HepG2 (cell line): ENCODE data around the gene CMIP. TPM values are rescaled to one million over a fixed set of nuclear protein-coding genes. Genes with fewer than 3 reads are reported as not detected.

Experiments
- ATAC-seq: fragments of 200-7000 bp; cut with Tn5 transposase; 3 replicates; pipeline ENCODE4 v1.9.1; 2020; ENCODE audit warnings: mild to moderate bottlenecking, moderate library complexity
- BruUV-seq: library from RNA; stranded (reverse); fragments of 400-500 nt; replicated peaks from 2 replicates; lab custom pipeline; 2021; lab: Mats Ljungman, UMichigan
- CTCF ChIA-PET: fragments of 300-600 bp; formaldehyde crosslinking; extraction: SDS; loops from one replicate; lab custom pipeline; 2021; ENCODE audit warnings: low total read pairs, inconsistent platforms, low intra/inter-chr PET ratio; lab: Yijun Ruan, JAX
- POLR2A ChIA-PET: fragments of 350-600 bp; sonication (Branson Sonifier 250); formaldehyde crosslinking; loops from one replicate; lab custom pipeline; 2020; ENCODE audit warnings: antibody characterized with exemption, inconsistent platforms; lab: Yijun Ruan, JAX
- DNase-seq: peaks from one replicate; pipeline ENCODE4 v3.0.0-alpha.2; 2015; ENCODE audit warnings: low spot score
- FAIRE-seq: peaks from 3 replicates; lab custom pipeline; 2011; peaks lifted over from hg19 to GRCh38; lab: Jason Lieb, UNC
- H2AFZ ChIP-seq: one replicate; pipeline ENCODE4 v1.6.1; 2011; ENCODE audit warnings: low read length, inconsistent platforms
- H3K27ac ChIP-seq: fragments of 300-600 bp; 3 replicates; pipeline ENCODE4 v1.8.0; 2011; ENCODE audit warnings: mixed run types, mild to moderate bottlenecking, mixed read lengths, low read length, inconsistent platforms; ENCODE audit not compliant: insufficient read depth; ENCODE audit errors: extremely low read length
- H3K27me3 ChIP-seq, 2 experiments: fragments of 200-600 bp in 1 of 2; 2 replicates in 1 of 2; 3 replicates in 1 of 2; pipeline versions ENCODE4 v1.6.0 to v1.8.0; 2011; ENCODE audit warnings: low read length in 2 of 2, mild to moderate bottlenecking in 2 of 2, moderate library complexity in 2 of 2, inconsistent platforms in 1 of 2; ENCODE audit not compliant: insufficient read depth in 2 of 2, control insufficient read depth in 1 of 2
- H3K36me3 ChIP-seq, 2 experiments: fragments of 200-600 bp in 1 of 2; replicated peaks in 1 of 2; 2 replicates in 1 of 2; 3 replicates in 1 of 2; pipeline versions ENCODE4 v1.5.1 to v1.8.0; 2011; ENCODE audit warnings: low read length in 2 of 2, inconsistent platforms in 1 of 2; ENCODE audit not compliant: insufficient read depth in 2 of 2, control insufficient read depth in 1 of 2
- H3K4me1 ChIP-seq: 2 replicates; pipeline ENCODE4 v1.5.1; 2012; ENCODE audit warnings: low read length, inconsistent platforms; ENCODE audit not compliant: insufficient read depth
- H3K4me2 ChIP-seq: 2 replicates; pipeline ENCODE4 v1.6.0; 2011; ENCODE audit warnings: low read depth, low read length, inconsistent platforms
- H3K4me3 ChIP-seq, 3 experiments: fragments of 200-600 bp in 1 of 3; sonication (generic), shearing (Covaris generic) in 1 of 3; replicated peaks in 1 of 3; 2 replicates each; pipeline ENCODE4 v1.5.1; 2011 to 2016; ENCODE audit warnings: low read length in 3 of 3, inconsistent platforms in 2 of 3, low read depth in 2 of 3, mild to moderate bottlenecking in 2 of 3, control low read depth in 1 of 3, mixed read lengths in 1 of 3; ENCODE audit not compliant: insufficient read depth in 1 of 3
- H3K79me2 ChIP-seq: one replicate; pipeline ENCODE4 v1.6.1; 2011; ENCODE audit warnings: low read length, inconsistent platforms; ENCODE audit not compliant: insufficient read depth
- H3K9ac ChIP-seq: 2 replicates; pipeline ENCODE4 v1.6.0; 2011; ENCODE audit warnings: mild to moderate bottlenecking, low read depth, low read length, inconsistent platforms; ENCODE audit not compliant: insufficient read depth
- H3K9me3 ChIP-seq: 2 replicates; pipeline ENCODE4 v1.5.1; 2012; ENCODE audit warnings: mild to moderate bottlenecking, low read length
- H4K20me1 ChIP-seq: 2 replicates; pipeline ENCODE4 v1.6.0; 2011; ENCODE audit warnings: inconsistent platforms, mild to moderate bottlenecking, low read length, moderate library complexity; ENCODE audit not compliant: insufficient read depth
- GABPA ChIP-seq, 2 experiments: IDR thresholded peaks; 2 replicates each; pipeline ENCODE4 v1.6.1; 2011 to 2016; ENCODE audit warnings: low read depth in 2 of 2, low read length in 1 of 2, missing biosample characterization in 1 of 2, missing genetic modification characterization in 1 of 2
- RBM22 ChIP-seq: fragments of 200-400 bp; formaldehyde crosslinking; optimal IDR thresholded peaks from 2 replicates; pipeline ENCODE3; 2017; ENCODE audit warnings: mild to moderate bottlenecking, low read length, moderate library complexity
- SKIL ChIP-seq: sonication (generic); formaldehyde crosslinking; IDR thresholded peaks from 2 replicates; pipeline ENCODE4 v1.8.0; 2022; ENCODE audit warnings: missing genetic modification reagents, mild to moderate bottlenecking, moderate library complexity, borderline replicate concordance
- ZNF614 ChIP-seq: IDR thresholded peaks from 2 replicates; pipeline ENCODE4 v1.6.1; 2018; ENCODE audit warnings: missing biosample characterization, missing genetic modification reagents, inconsistent platforms, borderline replicate concordance
- ZNF747 ChIP-seq: sonication (generic); formaldehyde crosslinking; IDR thresholded peaks from 2 replicates; pipeline ENCODE4 v1.8.1; 2023; ENCODE audit warnings: missing genetic modification reagents, mild to moderate bottlenecking, borderline replicate concordance
- ZSCAN12 ChIP-seq: sonication (generic); formaldehyde crosslinking; IDR thresholded peaks from 2 replicates; pipeline ENCODE4 v1.9.0; 2021; ENCODE audit warnings: mild to moderate bottlenecking, missing genetic modification reagents
- WGBS: methylation state at CpG from one replicate; pipeline ENCODE4 v1.1.6; 2017; ENCODE audit warnings: low lambda C conversion rate; 5-methylcytosine and 5-hydroxymethylcytosine counted together
- in situ Hi-C: cut with HindIII; loops from 2 replicates; pipeline ENCODE4 v1.10.0; 2017; ENCODE audit warnings: low pct_unique_long_range_greater_than_20kb; ENCODE audit not compliant: extremely low pct_ligation_motif_present
- intact Hi-C: fragments of 100-400 bp; cut with micrococcal nuclease; formaldehyde crosslinking; loops from one replicate; pipeline ENCODE4 v1.10.0; 2022; ENCODE audit not compliant: unreplicated experiment
- polyA plus RNA-seq, 8 experiments: library from polyadenylated mRNA; depleted of rRNA in 3 of 8; stranded (reverse) in 7 of 8; unstranded in 1 of 8; fragments of >200 nt; fragmentation: Illumina TruSeq in 4 of 8; extraction: Trizol in 4 of 8; gene quantifications; 2 replicates each; pipeline versions ENCODE4 v1.2.1 to v1.2.3, GENCODE V29; 2011 to 2016; ENCODE audit warnings: low read depth in 4 of 8, missing spikeins in 1 of 8, mixed read lengths in 1 of 8; ENCODE audit not compliant: insufficient read depth in 1 of 8
- total RNA-seq, 5 experiments: library from RNA; depleted of rRNA; stranded (reverse); fragments of >200 nt; fragmentation: Illumina TruSeq; extraction: Trizol; gene quantifications; 2 replicates each; pipeline ENCODE4 v1.2.3, GENCODE V29; 2016; ENCODE audit warnings: low read depth in 1 of 5
- TF ChIP-seq, protein P1 (sequence below), 2 experiments: IDR thresholded peaks; 2 replicates each; pipeline ENCODE4 v1.6.1; 2011 to 2012; ENCODE audit warnings: low read length in 2 of 2, borderline replicate concordance in 1 of 2, low read depth in 1 of 2, mild to moderate bottlenecking in 1 of 2, moderate library complexity in 1 of 2

The CMIP gene
- total and polyA plus RNA-seq, 2 of the 13 experiments (the other 11 are each of a cell fraction or from before 2014, with no cell fraction given), result 10.9 to 18.1 TPM

GRCh38 chr16:81458827-81459598 is 14.4 kb downstream of the CMIP start (continued):
- TF ChIP-seq GABPA (IDR thresholded peaks at IDR 0.05; ENCODE audit: low read depth, low read length) (no peak), GABPA (CRISPR knock-in tag; IDR thresholded peaks at IDR 0.05; ENCODE audit: low read depth) (no peak), ZSCAN12 (CRISPR knock-in tag) (no peak), SKIL (0 out of 2 replicates have a peak, but pooled peaks have one; percentile 9), RBM22 (peak; percentile 80), ZNF614 (CRISPR knock-in tag) (no peak)

DNA sequence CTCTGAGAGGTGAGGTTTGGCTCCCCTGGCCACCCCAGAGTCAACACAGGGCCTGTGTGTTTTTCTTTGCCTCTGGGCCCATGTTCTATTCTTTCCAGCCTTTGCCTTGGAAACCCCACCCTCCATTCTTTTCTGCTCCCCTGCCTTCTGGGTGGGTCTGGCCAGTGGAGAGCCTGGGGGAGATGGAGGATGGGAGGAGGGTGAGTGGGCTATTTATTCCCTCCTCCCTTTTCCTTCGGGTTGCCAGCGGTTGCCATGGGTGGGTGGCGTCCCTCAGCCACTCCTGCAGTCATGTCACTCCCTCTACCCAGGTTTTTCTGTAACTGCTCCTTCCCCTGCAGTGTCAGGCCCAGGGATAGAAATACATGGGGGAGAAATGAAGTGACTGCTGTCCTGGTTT is 15.5 kb downstream of the CMIP start:
- POLR2A ChIA-PET, result no interaction called here
- H4K20me1 ChIP-seq, result peaks cover 98% of the 10 kb centered on the region
- no peak for FAIRE-seq
- H3K27ac ChIP-seq, result peak overlapping the region; percentile 1
- peaks cover 100% of the 10 kb centered on the region for H3K4me1 ChIP-seq
- H3K27me3 ChIP-seq, result no peaks in the 10 kb centered on the region
- CTCF ChIA-PET, result no interaction called here
- 100% methylated on average over 3 of the region's 3 CpGs for WGBS
- DNase-seq, result no peak
- BruUV-seq, result no TSS peak
- H3K36me3 ChIP-seq, result peaks cover 15 to 64% of the 10 kb centered on the region in 2 experiments
- H2AFZ ChIP-seq, result no peak overlapping the region
- H3K79me2 ChIP-seq, result peaks cover 100% of the 10 kb centered on the region
- TF ChIP-seq ZNF747 (CRISPR knock-in tag), result 0 out of 2 replicates have a peak, but pooled peaks have one; percentile 35
- TF ChIP-seq, protein P1, sequence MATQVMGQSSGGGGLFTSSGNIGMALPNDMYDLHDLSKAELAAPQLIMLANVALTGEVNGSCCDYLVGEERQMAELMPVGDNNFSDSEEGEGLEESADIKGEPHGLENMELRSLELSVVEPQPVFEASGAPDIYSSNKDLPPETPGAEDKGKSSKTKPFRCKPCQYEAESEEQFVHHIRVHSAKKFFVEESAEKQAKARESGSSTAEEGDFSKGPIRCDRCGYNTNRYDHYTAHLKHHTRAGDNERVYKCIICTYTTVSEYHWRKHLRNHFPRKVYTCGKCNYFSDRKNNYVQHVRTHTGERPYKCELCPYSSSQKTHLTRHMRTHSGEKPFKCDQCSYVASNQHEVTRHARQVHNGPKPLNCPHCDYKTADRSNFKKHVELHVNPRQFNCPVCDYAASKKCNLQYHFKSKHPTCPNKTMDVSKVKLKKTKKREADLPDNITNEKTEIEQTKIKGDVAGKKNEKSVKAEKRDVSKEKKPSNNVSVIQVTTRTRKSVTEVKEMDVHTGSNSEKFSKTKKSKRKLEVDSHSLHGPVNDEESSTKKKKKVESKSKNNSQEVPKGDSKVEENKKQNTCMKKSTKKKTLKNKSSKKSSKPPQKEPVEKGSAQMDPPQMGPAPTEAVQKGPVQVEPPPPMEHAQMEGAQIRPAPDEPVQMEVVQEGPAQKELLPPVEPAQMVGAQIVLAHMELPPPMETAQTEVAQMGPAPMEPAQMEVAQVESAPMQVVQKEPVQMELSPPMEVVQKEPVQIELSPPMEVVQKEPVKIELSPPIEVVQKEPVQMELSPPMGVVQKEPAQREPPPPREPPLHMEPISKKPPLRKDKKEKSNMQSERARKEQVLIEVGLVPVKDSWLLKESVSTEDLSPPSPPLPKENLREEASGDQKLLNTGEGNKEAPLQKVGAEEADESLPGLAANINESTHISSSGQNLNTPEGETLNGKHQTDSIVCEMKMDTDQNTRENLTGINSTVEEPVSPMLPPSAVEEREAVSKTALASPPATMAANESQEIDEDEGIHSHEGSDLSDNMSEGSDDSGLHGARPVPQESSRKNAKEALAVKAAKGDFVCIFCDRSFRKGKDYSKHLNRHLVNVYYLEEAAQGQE (IDR thresholded peaks at IDR 0.05; ENCODE audit: borderline replicate concordance in 1 of 2, low read depth in 1 of 2, low read length in 2 of 2), result no peak
- H3K4me3 ChIP-seq, result no peak overlapping the region
- H3K4me2 ChIP-seq, result no peak overlapping the region
- in situ Hi-C loops (no loop called here), intact Hi-C loops (no loop called here)
- H3K9ac ChIP-seq, result no peak overlapping the region
- no peaks in the 10 kb centered on the region for H3K9me3 ChIP-seq
- no peak for ATAC-seq
